Left cardiac atrium (tissue), 4 donors: ENCODE measurements around the gene GABRG3. TPM values are rescaled to one million over a fixed set of nuclear protein-coding genes. Genes with fewer than 3 reads are reported as not detected.

Source experiments
- ATAC-seq, 2 donors: fragments of 200-7000 bp; cut with Tn5 transposase; one replicate each; pipeline ENCODE4 v1.9.1; 2020; ENCODE audit warnings: mild to moderate bottlenecking in 2 of 2, moderate library complexity in 2 of 2
- DNase-seq: peaks from one replicate; pipeline ENCODE4 v3.0.0-alpha.2; 2020
- intact Hi-C, 2 donors: fragments of 100-400 bp; cut with DNase I; formaldehyde crosslinking; loops; one replicate each; pipeline versions ENCODE4 v1.14.1 to v1.15.1; 2022 to 2023
- long read RNA-seq: library from polyadenylated mRNA; unstranded; transcript quantifications from one replicate; pipeline ENCODE4 v2.0.0, GENCODE V29; 2021
- total RNA-seq, 2 donors: library from RNA; stranded (reverse); fragmentation: NEBNext Ultra II Directional; extraction: Animal tissue kit (Norgen Biotek cat#: 25700); gene quantifications; one replicate each; pipeline ENCODE4 v1.2.1, GENCODE V29; 2021
- donor health status: DM: no; HTN: yes; CAD: no.
- donor health status: DM: no; HTN: yes; CAD: no; lungs with severe emphysema.
- donor health status: DM: yes; HTN: yes; CAD: no.
- donor health status: Dilated cardiomyopathy.

The GABRG3 gene
- not detected for total RNA-seq
- long read RNA-seq, result 0 reads

- ATAC-seq (no peak), DNase-seq (no peak)
- intact Hi-C loops, result no loop called here
Measured at GRCh38 chr15:26970712-26971210, at the start of gene GABRG3. GABRG3 (plus strand) TSS chr15:26971181.

DNA sequence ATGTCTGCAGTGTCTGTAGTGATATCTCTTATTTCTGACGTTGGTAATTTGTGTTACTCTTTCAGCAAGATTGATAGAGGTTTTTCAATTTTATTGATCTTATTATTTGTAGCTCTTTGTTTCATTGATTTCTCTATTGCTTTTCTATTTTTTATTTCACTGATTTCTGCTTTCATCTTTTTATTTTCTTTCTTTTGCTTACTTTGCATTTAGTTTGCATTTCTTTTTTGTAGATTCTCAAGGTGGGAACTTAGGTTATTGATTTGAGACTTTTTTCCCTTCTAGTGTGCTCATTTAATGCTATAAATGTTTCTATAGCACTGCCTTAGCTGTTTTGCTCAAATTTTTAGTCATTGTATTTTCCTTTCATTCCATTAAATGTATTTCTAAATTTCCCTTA lies 49.5 kb upstream of the GABRG3 start:
- no peak for DNase-seq
- no peak for ATAC-seq
- intact Hi-C loops, result no loop called here

- DNase-seq (no peak), ATAC-seq (no peak)
- intact Hi-C loops, result no loop called here
Measured at GRCh38 chr15:26926081-26926480, 44.9 kb upstream of the GABRG3 start.

- intact Hi-C loops, result no loop called here
- no peak for ATAC-seq
- no peak for DNase-seq
Measured at GRCh38 chr15:26928051-26928450, 42.9 kb upstream of the GABRG3 start.

DNA sequence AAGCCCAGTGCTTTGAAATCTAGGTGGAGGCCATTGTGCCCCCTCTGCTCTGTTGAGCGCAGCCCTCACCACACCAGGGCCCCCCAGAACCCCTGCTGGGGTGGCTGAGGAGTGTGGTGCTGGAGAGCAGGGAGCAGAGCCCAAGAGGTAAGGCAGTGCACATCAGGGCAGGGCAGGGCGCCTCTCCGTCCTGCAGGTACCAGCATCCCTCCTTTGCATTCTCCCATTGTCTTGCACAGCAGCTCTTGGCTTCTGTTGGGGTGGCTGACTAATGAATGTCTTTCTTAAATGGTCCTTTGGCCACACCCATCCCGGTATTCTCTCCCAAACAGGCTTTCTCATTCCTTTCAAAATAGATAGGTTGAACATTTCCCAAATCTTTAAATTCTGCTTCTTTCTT lies 41.4 kb upstream of the GABRG3 start:
- intact Hi-C loops, result no loop called here
- DNase-seq (no peak), ATAC-seq (no peak)

DNA sequence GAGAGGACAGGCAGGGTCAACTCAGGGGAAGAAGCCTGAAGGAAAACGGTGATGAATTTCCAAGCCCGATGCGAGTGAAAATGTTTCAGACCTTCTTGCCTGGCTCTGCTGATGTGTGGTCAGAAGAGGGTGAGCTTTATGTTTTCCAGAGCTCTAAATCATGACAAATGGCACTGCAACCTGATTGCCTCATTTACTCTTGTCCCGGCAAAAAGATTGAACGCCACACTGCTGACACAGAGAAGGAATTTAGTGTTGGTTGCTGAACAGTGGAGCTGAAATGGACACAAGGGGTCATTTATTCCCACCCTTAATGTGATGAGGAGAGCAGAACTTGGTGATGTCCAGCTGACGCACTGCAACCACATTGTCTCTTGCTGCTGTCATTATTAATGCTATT lies 36.1 kb upstream of the GABRG3 start:
- DNase-seq, result no peak
- ATAC-seq, result no peak
- intact Hi-C loops, result no loop called here

DNA sequence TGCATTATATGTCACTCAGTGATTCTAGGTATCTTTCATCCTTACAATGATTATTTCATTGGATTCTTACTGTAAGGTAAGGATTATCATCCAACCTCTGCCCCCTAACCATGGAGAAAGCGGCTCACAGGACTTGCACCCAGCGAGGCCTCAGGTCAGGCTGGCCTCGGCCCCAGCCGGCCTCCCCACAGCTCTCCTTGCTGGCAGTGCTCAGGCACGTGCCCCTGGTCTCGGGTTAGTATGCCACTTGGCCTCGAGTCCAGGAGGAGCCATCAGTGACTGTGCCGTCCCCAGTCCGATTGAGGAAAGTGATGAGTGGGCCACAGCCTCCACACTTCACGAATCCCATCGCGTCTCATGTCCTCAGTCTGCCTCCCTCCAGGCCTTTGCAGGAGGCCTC lies 35.7 kb upstream of the GABRG3 start:
- intact Hi-C loops, result no loop called here
- DNase-seq, result no peak
- ATAC-seq, result no peak

DNA sequence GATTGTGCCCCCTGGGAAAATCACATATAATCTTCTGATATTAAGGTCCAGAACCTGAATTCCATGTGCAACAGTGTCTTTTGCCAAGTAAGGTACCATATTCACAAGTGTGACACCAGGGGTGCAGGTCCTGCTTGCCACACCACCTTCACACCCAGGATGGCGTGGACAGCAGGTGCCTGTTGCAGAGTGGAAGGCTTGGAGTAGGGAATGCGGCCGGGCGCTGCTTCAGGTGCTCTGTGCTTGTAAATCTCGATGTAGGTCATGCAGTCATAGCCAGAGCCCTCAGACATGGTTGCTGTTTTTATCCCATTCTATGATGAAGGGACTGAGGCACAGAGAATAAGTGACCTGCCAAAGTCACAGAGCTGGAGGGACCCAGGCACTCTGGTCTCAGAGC lies 34.5 kb upstream of the GABRG3 start:
- ATAC-seq, result no peak
- no peak for DNase-seq
- intact Hi-C loops, result no loop called here

DNA sequence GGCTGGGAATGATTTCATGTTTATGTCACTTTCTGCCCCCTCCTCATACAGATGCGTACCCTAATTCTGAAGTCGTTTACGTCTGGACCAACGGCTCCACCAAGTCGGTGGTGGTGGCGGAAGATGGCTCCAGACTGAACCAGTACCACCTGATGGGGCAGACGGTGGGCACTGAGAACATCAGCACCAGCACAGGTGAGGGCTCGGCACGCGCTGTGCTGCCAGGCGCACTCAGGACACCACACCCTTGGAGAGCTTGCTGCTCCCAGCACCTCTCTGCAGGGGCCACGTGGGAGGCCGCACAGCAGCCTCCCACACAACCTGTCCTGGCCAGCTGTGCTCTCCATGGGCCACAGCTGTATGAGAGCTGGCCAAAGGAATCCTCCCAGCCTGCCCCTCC lies 33.8 kb upstream of the GABRG3 start:
- intact Hi-C loops, result no loop called here
- no peak for ATAC-seq
- DNase-seq, result no peak

DNA sequence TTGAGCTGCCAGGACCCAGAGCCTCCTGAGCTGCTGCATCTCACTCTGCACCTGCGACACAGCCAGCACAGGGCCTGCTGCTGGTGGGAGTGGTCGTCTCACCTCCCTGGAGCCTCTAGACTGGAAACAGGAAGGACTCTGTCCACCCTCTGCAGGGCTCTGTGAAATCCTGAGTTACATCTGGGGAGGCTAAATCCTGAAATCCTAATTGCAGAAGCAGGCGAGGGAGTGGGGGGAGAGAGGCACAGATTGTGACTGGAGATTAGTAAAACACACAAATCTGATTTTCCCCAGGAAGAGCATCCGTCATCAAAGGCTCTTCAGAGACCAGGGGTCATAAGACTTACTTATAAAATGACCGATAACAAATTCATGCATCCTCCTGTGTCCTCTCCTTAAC lies 31.6 kb upstream of the GABRG3 start:
- intact Hi-C loops, result no loop called here
- DNase-seq (no peak), ATAC-seq (no peak)

DNA sequence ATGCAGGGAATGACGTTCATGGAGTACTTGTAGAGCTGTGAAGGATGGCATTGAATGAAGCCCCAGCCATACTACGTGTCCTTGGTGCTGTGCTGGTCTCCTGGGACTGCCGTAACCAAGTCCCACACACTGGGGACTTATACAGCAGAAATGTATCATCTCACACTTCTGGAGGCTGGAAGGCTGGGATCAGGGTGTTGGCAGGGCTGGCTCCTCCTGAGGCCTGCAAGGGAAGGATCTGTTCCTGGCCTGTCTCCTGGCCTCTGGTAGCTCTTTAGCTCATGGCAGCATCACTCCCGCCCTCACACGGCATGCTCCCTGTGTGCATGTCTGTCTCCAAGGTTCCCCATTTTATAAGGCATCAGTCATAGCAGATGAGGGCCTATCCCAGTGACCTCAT lies 29.5 kb upstream of the GABRG3 start:
- DNase-seq (no peak), ATAC-seq (no peak)
- intact Hi-C loops, result no loop called here

GRCh38 chr15:26943866-26944265 lies 27.1 kb upstream of the GABRG3 start:
- intact Hi-C loops, result no loop called here
- ATAC-seq (no peak), DNase-seq (no peak)

DNA sequence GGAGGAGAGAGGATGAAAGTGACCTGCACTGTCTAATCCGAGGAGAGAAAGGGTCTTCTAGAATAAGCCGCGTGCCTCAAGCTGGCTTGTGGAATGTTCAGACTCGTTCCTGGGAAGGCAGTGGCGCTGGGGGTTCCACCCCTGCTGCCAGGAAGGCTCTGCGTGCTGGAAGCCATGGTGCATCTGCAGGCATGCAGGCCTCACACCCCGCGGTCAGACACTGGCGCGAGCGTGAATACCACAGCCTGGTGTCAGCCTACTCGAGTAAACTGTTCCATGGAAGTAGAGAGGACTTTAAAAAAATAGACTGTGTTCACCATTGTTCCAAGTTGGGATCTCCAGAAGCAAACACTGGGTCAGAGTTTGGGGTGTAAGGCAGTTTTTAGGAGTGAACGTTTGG lies 25.9 kb upstream of the GABRG3 start:
- no peak for ATAC-seq
- intact Hi-C loops, result no loop called here
- no peak for DNase-seq

GRCh38 chr15:26950001-26950400 lies 21.0 kb upstream of the GABRG3 start:
- no peak for DNase-seq
- no peak for ATAC-seq
- intact Hi-C loops, result no loop called here

GRCh38 chr15:26954403-26954802 lies 16.6 kb upstream of the GABRG3 start:
- no peak for ATAC-seq
- intact Hi-C loops, result no loop called here

GRCh38 chr15:26967719-26968269 lies 3.2 kb upstream of the GABRG3 start:
- intact Hi-C loops, result no loop called here
- ATAC-seq (no peak), DNase-seq (no peak)

More at GRCh38 chr15:26954403-26954802, 16.6 kb upstream of the GABRG3 start:
- DNase-seq, result no peak

DNA sequence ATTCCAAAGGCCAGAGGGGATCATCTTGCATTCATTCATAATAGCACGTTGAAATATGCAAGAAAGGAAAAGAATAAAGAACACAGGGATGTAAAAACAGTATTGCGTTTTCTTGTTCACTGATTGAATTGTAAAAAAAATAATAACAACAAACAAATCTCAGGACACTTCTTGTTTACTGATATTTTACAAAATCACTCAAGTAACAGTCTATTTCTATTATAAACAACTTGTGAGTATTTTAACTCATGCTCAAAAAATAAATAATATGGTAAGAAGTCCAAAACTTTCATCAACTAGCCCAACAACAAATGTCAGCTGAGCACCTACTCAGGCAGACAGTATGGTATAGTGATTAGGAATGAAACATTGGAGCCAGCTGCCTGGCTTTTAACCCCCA lies 2.2 kb upstream of the GABRG3 start:
- ATAC-seq (no peak), DNase-seq (no peak)
- intact Hi-C loops, result no loop called here

- DNase-seq (no peak), ATAC-seq (no peak)
- intact Hi-C loops, result no loop called here
Measured at GRCh38 chr15:26971271-26972018, 464 bp downstream of the GABRG3 start.

DNA sequence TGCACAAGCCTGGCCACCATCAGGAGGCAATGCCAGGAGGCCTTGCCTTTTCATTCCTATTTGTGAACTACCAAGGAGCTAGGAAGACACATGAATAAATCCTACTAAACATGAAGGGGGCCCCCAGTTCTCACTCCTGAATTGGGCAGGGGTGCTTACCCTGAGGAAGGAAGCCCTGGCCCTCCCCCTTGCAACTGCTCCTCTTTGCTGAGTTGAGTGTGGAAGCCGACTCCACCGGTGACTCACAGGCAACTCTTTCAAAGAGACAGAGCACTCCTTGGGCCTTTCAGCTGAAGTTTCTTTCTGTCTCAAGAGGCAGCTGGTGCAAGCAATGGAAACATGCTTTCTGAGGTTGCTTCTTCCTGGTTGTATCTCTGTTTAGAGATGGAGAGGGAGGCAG lies 1.7 kb downstream of the GABRG3 start:
- ATAC-seq, result no peak
- intact Hi-C loops, result no loop called here
- no peak for DNase-seq

DNA sequence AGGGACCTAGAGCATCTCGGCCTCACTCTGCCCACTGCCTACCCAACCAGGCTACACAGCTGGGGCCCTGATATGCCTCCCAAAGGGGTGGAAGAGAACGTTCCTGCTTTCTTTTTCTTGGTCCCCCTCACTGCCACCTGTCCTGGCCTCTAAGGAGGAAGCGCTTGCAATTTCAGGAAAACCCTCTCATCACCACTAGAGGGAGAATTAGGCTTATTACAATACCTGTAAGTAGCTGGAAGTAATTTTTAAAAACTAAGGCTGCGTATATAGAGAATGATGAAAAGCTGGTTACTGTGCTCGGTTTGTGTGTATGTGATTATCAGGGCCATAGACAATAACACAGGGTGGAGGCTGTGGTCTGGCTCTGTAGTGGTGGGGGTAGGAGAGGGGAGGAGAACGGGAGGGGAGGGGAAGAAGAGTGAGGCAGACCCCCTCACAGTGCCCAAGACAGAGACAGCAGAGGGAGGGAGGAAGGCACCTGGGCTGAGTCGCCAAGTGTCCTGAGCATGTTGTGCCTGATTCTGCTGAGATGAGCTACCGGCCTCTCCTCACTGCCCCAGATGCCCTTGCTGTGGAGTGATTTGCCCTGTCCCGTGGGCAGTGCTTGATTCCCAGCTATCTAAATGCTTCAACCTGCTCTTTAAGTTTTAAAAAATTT lies 3.3 kb downstream of the GABRG3 start:
- ATAC-seq (no peak), DNase-seq (no peak)
- intact Hi-C loops, result no loop called here

DNA sequence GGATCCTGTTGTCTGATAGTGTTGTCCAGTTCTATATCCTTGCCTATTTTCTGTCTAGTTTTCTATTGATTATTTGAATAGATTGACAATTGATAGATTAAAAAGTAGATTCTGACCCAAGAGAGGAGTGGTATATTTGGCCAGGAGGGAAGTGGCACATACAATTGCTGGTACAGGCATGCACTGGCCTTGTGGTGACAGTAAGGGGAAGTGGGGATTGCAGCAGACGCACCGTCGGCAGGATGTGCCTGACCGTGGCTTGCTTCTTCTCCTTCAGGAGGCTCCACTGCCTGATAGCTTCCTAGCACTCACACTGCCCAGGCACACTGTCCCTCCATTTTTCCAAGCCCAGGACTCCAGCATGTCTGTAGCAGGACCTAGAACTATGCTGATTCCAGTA lies 10.5 kb downstream of the GABRG3 start:
- ATAC-seq, result no peak

More for the DNA sequence above, 10.5 kb downstream of the GABRG3 start:
- intact Hi-C loops, result no loop called here
- DNase-seq, result no peak
